ENCODE data around the gene ETV4.
"Not testable (repeated sequence)": the region's sequence is repeated elsewhere in the genome, so short reads cannot be mapped to it uniquely, and the experiment has no call there.

Gene ETV4

GRCh38 chr17:43517615-43518386 is 28.3 kb downstream of the ETV4 start:
- no peak for DNase-seq (ENCODE audit: low read depth in 4 of 4, low spot score in 1 of 4)

DNA sequence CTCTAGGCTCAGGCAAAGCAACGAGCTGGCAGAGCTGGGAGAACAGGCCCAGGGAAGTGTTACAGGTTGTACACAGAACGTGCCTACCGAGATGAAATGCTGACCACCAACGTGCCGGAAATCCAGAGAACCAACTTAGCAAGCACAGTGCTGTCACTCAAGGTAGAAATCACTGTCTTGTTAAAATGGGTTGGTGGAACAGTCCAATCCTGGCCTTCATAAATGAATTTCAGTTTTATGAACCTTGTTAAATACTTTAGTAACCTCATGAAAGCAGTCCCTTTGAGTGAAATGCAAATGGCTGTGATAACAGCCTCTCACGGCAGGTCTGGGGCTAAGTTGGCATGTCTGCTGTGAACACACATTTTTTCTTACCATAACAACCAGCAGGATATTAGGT is 29.0 kb downstream of the ETV4 start:
- DNase-seq (ENCODE audit: low read depth in 4 of 4, low spot score in 1 of 4), result no peak

DNA sequence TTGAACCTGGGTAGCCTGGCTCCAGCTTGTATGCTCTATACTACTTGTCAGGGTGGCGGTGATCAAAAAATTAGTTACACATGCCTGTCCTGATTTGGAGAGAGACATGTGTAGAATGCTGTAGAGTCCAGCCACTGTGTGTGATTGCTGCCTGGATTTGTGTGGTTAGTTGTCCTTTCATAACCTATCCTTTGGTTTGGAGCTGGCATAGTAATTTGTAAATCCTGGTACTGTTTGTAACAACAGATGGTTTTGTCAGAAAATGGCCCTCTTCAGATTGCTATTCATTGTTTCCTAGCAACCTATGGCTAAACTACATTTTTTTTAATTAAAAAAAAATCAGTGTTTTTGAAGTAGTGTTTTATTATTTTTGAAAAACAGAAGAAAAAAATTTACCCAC is 30.5 kb downstream of the ETV4 start:
- DNase-seq (ENCODE audit: low read depth in 4 of 4, low spot score in 1 of 4), result no peak

DNA sequence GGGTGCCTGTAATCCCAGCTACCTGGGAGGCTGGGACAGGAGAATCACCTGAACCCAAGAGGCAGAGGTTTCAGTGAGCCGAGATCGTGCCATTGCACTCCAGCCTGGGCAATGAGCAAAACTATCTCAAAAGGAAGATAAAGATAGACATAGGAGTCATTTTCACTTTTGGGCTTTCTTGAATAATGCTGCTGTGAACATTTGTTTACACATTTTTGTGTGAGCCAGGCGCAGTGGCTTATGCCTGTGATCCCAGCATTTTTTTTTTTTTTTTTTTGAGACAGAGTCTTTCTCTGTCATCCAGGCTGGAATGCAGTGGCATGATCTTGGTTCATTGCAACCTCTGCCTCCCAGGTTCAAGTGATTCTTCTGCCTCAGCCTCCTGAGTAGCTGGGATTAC is 34.9 kb downstream of the ETV4 start:
- DNase-seq (ENCODE audit: low read depth in 4 of 4, low spot score in 1 of 4), result not testable (repeated sequence)

DNA sequence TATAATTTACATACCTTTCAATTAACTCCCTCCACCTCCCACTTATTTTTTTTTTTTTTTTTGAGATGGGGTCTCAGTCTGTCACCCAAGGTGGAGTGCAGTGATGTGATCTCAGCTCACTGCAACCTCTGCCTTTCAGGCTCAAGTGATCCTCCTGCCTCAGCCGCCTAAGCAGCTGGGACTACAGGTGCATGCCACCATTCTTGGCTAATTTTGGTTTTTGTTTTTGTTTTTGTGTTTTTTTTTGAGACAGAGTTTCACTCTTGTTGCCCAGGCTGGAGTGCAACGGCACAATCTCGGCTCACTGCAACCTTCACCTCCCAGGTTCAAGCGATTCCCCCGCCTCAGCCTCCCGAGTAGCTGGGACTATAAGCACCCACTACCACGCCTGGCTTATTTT is 36.7 kb downstream of the ETV4 start:
- not testable (repeated sequence) for DNase-seq (ENCODE audit: low read depth in 4 of 4, low spot score in 1 of 4)

DNA sequence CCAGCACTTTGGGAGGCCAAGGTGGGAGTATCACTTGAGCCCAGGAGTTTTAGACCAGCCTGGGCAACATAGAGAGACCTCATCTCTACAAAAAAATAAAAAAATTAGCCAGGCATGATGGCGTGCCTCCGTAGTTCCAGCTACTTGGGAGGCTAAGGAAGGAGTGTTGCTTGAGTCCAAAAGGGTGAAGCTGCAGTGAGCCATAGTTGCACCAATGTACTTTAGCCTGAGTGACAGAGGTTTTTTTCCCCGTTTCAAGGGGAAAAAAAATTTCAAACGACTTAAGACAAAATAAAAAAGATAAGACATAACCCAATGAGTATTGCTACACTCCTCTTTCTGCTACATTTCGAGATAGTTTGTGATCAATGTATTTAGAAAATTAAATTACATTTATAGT is 55.5 kb downstream of the ETV4 start:
- no peak for DNase-seq (ENCODE audit: low read depth in 4 of 4, low spot score in 1 of 4)

DNA sequence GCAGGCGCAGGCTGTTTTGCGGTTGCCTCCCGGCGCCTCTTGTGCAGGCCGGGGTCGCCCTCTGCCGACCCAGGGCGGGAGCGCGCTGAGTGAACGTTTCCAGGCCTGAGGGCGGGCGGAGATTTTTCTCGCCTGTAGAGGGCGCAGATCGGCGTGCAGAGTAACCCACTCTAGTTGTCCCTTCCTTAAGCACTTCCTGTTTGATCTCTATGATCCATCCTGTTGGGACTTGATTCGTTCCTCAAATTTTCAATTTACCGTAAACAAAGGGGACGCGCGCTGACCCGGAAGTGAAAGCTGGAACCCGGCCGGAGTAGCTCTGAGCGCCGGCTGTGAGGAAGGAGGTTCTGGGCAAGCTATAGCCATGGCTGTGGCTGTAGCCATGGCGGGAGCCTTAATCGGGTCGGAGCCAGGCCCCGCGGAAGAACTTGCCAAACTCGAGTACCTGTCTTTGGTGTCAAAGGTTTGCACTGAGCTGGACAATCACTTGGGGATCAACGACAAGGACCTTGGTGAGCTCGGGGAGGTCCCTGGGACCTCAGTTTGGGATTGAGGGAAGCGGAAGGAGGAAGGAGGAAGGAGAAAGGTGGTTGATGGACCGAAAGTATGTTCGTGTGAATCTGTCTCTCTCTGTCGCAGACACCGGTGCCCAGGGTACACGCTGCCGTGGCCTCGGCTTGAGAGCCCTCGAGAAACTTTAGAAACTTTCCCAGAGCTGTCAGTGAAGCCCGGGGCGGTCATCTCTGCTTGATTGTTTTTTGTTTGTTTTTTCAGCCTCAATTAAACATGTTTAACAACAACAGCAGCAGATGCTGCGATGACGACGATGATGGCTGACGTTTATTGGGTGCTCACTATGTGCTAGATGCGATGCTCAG is 62.2 kb downstream of the ETV4 start, which contains the start of gene DHX8:
Gene DHX8 (plus strand): TSS at position 302 of the 878 bp plus-strand sequence. CDS start 63 bp downstream, at position 365.
- peak; percentile 93 to 96 (median 96) for DNase-seq (ENCODE audit: low read depth in 4 of 4, low spot score in 1 of 4)

DNA sequence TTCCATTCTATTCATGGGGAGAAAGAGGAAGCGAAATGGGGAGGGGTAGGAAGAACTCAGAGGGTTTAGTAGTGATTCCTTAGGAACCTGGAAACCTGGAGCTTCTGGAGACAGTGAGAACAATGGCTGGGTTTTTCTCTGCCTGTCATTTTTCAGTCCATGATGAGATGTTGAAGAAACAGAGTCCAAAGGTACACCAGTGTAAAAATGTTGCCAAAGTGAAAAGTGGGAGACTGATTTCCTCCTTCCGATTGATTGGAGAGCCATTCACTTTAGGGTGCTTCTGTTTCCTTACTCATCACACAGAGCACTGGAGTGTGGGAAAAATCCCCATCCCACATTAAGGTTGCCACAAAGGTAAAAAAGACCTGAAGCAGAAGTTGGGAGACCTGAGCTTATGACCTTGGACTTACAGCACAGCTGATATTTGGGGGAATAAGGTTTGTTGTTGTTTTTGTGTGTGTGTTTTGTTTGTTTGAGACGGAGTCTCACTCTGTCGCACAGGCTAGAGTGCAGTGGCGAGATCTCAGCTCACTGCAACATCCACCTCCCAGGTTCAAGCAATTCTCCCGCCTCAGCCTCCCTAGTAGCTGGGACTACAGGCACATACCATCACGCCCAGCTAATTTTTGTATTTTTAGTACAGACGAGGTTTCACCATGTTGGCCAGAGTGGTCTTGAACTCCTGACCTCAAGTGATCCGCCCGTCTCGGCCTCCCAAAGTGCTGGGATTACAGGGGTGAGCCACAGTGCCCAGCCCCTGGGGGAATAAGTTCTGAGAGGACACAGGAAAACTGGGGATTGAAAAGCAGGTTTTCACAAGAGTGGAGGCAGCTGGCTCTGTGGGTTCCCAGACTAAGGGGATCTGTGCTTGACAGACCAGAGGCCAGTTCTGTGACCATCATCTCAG is 63.8 kb downstream of the ETV4 start:
- DNase-seq (ENCODE audit: low read depth in 4 of 4, low spot score in 1 of 4), result no peak

DNA sequence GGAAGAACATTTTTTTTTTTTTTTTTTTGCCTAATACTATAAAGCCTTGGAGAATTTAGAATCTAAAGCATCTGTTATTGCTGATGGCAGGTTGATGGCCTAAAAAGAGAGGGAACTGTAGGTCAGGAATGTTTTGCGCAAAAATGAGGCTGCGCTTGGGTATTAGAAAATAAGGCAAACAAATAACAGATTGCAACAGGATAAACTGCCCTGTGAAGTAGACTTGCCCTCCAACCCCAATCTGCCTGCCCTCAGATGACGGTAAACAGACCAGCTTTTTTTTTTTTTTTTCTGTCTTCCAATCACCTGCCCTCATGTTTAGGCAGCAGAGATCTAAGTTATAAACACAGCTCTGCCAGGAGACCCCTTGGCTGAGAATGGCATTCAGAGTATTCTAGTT is 66.2 kb downstream of the ETV4 start:
- DNase-seq (ENCODE audit: low read depth in 4 of 4, low spot score in 1 of 4), result no peak

Measured in stimulated activated CD4-positive, alpha-beta T cell treated with anti-CD3 and anti-CD28 coated beads, Interleukin-1b, Interleukin-23, amount 100 ng/mL, for 24 hours (primary cell).